Activated CD8-positive, alpha-beta memory T cell treated with anti-CD3 and anti-CD28 coated beads for 36 hours (primary cell): ENCODE results near the gene EXOC6B. TPM values are rescaled to one million over a fixed set of nuclear protein-coding genes. Genes with fewer than 3 reads are reported as not detected.

Experiments
- CTCF ChIA-PET: fragments of 350-600 bp; sonication (Branson Sonifier 250); formaldehyde crosslinking; loops from one replicate; lab custom pipeline; 2021; ENCODE audit warnings: antibody characterized with exemption; lab: Charles Lee
- POLR2A ChIA-PET: fragments of 350-600 bp; sonication (Branson Sonifier 250); formaldehyde crosslinking; loops from one replicate; lab custom pipeline; 2021; ENCODE audit warnings: antibody characterized with exemption; lab: Charles Lee
- total RNA-seq, 2 experiments: library from RNA; stranded (reverse); gene quantifications; one replicate each; pipeline ENCODE4 v1.2.3, GENCODE V29; 2021

The EXOC6B gene
- total RNA-seq, 2 experiments from 2014 or later = 7.0 to 7.8 TPM

- POLR2A ChIA-PET = no interaction called here
- CTCF ChIA-PET = interaction anchor here (1.1 to 3.2 kb wide), 4 partner anchors 8 to 610 kb away, joined by 3 to 35 read pairs (median 4); no protein-coding TSS in a partner anchor
These were observed 674.9 kb downstream of the EXOC6B start for GRCh38 chr2:72150861-72151356.

- ChIA-PET CTCF (interaction anchor here (0.6 to 3.2 kb wide), 6 partner anchors 9 to 611 kb away, joined by 3 to 35 read pairs (median 3); no protein-coding TSS in a partner anchor), POLR2A (no interaction called here)
These were observed 675.5 kb downstream of the EXOC6B start for GRCh38 chr2:72150157-72150860.

- ChIA-PET POLR2A (no interaction called here), CTCF (interaction anchor here (0.6 to 3.2 kb wide), 6 partner anchors 9 to 610 kb away, joined by 3 to 35 read pairs (median 3); no protein-coding TSS in a partner anchor)
These were observed 676.2 kb downstream of the EXOC6B start for GRCh38 chr2:72149556-72150156.

GRCh38 chr2:72148837-72149555 lies 676.8 kb downstream of the EXOC6B start:
- ChIA-PET CTCF (interaction anchor here (3.2 kb wide), 1 partner anchor 226 kb away, joined by 35 read pairs; no protein-coding TSS in a partner anchor), POLR2A (no interaction called here)

GRCh38 chr2:72148003-72148836 lies 677.6 kb downstream of the EXOC6B start:
- ChIA-PET CTCF (interaction anchor here (3.2 kb wide), 1 partner anchor 225 kb away, joined by 35 read pairs; no protein-coding TSS in a partner anchor), POLR2A (no interaction called here)

GRCh38 chr2:72147303-72147971 lies 678.4 kb downstream of the EXOC6B start, which contains the start of gene CYP26B1:
CYP26B1 (minus strand) TSS chr2:72147862; CDS start chr2:72147834, 28 bp downstream.
- ChIA-PET POLR2A (no interaction called here), CTCF (interaction anchor here (3.2 kb wide), 1 partner anchor 224 kb away, joined by 35 read pairs; no protein-coding TSS in a partner anchor)

- ChIA-PET CTCF (no interaction called here), POLR2A (no interaction called here)
These were observed 679.2 kb downstream of the EXOC6B start for GRCh38 chr2:72146347-72147302.

GRCh38 chr2:72145658-72146329 lies 680.0 kb downstream of the EXOC6B start:
- ChIA-PET CTCF (no interaction called here), POLR2A (no interaction called here)

GRCh38 chr2:72145289-72145657 lies 680.6 kb downstream of the EXOC6B start:
- ChIA-PET CTCF (no interaction called here), POLR2A (no interaction called here)

- ChIA-PET CTCF (interaction anchor here (0.7 kb wide), 1 partner anchor 547 kb away, joined by 3 read pairs; no protein-coding TSS in a partner anchor), POLR2A (no interaction called here)
These were observed 681.1 kb downstream of the EXOC6B start for GRCh38 chr2:72144632-72145288.

- ChIA-PET CTCF (interaction anchor here (0.7 kb wide), 1 partner anchor 548 kb away, joined by 3 read pairs; no protein-coding TSS in a partner anchor), POLR2A (no interaction called here)
These were observed 681.6 kb downstream of the EXOC6B start for GRCh38 chr2:72144274-72144631.

GRCh38 chr2:72143441-72144273 lies 682.2 kb downstream of the EXOC6B start:
- ChIA-PET CTCF (interaction anchor here (0.7 kb wide), 1 partner anchor 548 kb away, joined by 3 read pairs; no protein-coding TSS in a partner anchor), POLR2A (no interaction called here)

GRCh38 chr2:72142570-72143440 lies 683.0 kb downstream of the EXOC6B start:
- POLR2A ChIA-PET = no interaction called here
- CTCF ChIA-PET = no interaction called here

GRCh38 chr2:72141881-72142451 lies 683.9 kb downstream of the EXOC6B start:
- ChIA-PET POLR2A (no interaction called here), CTCF (no interaction called here)
